OCI-LY3 (cell line): ENCODE measurements around the gene SLC26A11.

Experiments
- CTCF ChIP-seq: fragments of 200-600, 300-600 bp; sonication (generic); IDR thresholded peaks from 2 replicates; pipeline ENCODE4 v1.5.1; 2014; ENCODE audit warnings: antibody characterized with exemption, low read length, low read depth
- EZH2phosphoT487 ChIP-seq: fragments of 200-600 bp; shearing (Covaris generic); IDR thresholded peaks from 2 replicates; pipeline ENCODE4 v1.6.1; 2018; ENCODE audit warnings: antibody characterized with exemption, mixed run types, low read depth

- TF ChIP-seq CTCF (no peak), EZH2phosphoT487 (no peak)
Observed at GRCh38 chr17:80286638-80286960, 66.4 kb downstream of the SLC26A11 start.
